Left ventricle myocardium superior (tissue), 1 donor: ENCODE results near the gene SFTA2. TPM values are rescaled to one million over a fixed set of nuclear protein-coding genes. Genes with fewer than 3 reads are reported as not detected.

Source experiments
- ATAC-seq: fragments of 200-7000 bp; cut with Tn5 transposase; one replicate; pipeline ENCODE4 v1.9.1; 2020; ENCODE audit warnings: mild to moderate bottlenecking, moderate library complexity
- DNase-seq: peaks from one replicate; pipeline ENCODE4 v3.0.0-alpha.2; 2020
- intact Hi-C: fragments of 100-400 bp; cut with micrococcal nuclease; formaldehyde crosslinking; loops from one replicate; pipeline ENCODE4 v1.11.0; 2022
- microRNA-seq: library from miRNA; unstranded; fragments of <30 nt; microRNA quantifications from one replicate; pipeline ENCODE4 v1.2.0, GENCODE V29; 2020; ENCODE audit warnings: borderline number of aligned reads
- total RNA-seq: library from RNA; stranded (reverse); fragmentation: NEBNext Ultra II Directional; extraction: Animal tissue kit (Norgen Biotek cat#: 25700); gene quantifications from one replicate; pipeline ENCODE4 v1.2.1, GENCODE V29; 2021
- donor health status: DM: no; HTN: yes; CAD: no; lungs with severe emphysema.

SFTA2 gene
- total RNA-seq, 1 donor from 2014 or later: not detected

GRCh38 chr6:30882759-30883684, 48.9 kb downstream of the SFTA2 start:
- no peak for DNase-seq
- intact Hi-C loops: no loop called here
- no peak for ATAC-seq

GRCh38 chr6:30882204-30882758, 49.7 kb downstream of the SFTA2 start:
- intact Hi-C loops: no loop called here
- DNase-seq: no peak
- no peak for ATAC-seq

- intact Hi-C loops: no loop called here
- no peak for ATAC-seq
- DNase-seq: no peak
These were observed 50.4 kb downstream of the SFTA2 start for GRCh38 chr6:30881392-30882203.

Small RNA genes within 50 kb of the gene (microRNA-seq; reads per million reads assigned to microRNA genes)
- not detected for gene MIR4640

Other genes with a start within 250 kb of the SFTA2 start
- 15.0 TPM for gene PPP1R18, start 245.5 kb downstream of the SFTA2 start, total RNA-seq
- 4.6 TPM for gene NRM, start 241.2 kb downstream of the SFTA2 start, total RNA-seq
- 13.2 TPM for gene MDC1, start 214.9 kb downstream of the SFTA2 start, total RNA-seq
- gene TUBB, start 211.8 kb downstream of the SFTA2 start, total RNA-seq: 196 TPM
- gene FLOT1, start 189.5 kb downstream of the SFTA2 start, total RNA-seq: 238 TPM
- gene IER3, start 187.6 kb downstream of the SFTA2 start, total RNA-seq: 12.7 TPM
- gene DDR1, start 47.7 kb downstream of the SFTA2 start, total RNA-seq: 25.7 TPM
- 21.4 TPM for gene GTF2H4, start 24.0 kb downstream of the SFTA2 start, total RNA-seq
- gene VARS2, start 17.9 kb downstream of the SFTA2 start, total RNA-seq: 18.2 TPM
- gene MUCL3, start 8.8 kb upstream of the SFTA2 start, total RNA-seq: not detected
- not detected for gene MUC21, start 51.5 kb upstream of the SFTA2 start, total RNA-seq
- 0.22 TPM for gene MUC22, start 78.3 kb upstream of the SFTA2 start, total RNA-seq
- gene C6orf15, start 180.4 kb upstream of the SFTA2 start, total RNA-seq: not detected
- gene PSORS1C1, start 182.6 kb upstream of the SFTA2 start, total RNA-seq: 1.5 TPM
- not detected for gene CDSN, start 188.3 kb upstream of the SFTA2 start, total RNA-seq
- not detected for gene PSORS1C2, start 206.9 kb upstream of the SFTA2 start, total RNA-seq
- 11.2 TPM for gene CCHCR1, start 225.6 kb upstream of the SFTA2 start, total RNA-seq
- gene TCF19, start 226.4 kb upstream of the SFTA2 start, total RNA-seq: 5.6 TPM
- 0.67 TPM for gene POU5F1, start 238.5 kb upstream of the SFTA2 start, total RNA-seq